ENCODE measurements around the gene NAGA.

DNA sequence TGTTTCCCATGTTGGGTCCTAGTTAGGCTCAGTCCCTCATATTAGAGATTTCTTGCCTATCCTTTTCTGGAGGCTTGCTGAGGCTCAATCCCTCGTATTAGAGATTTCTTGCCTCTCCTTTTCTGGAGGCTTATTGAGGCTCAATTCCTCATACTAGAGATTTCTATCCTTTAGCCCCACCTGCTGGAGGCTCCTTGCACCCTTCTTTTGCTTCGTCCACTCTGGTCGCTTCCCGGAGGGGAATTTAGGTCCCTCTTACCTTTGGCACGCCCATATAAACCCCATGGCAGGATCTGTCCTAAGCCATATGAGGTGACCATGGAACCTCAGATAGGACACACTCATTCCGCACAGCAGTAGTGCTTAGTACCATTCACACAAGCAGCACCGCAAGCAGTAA, 44.1 kb upstream of the NAGA start:
- TF ChIP-seq SIN3A (IDR thresholded peaks at IDR 0.05; ENCODE audit: borderline replicate concordance, insufficient read depth, low read length) (no peak), TAF1 (IDR thresholded peaks at IDR 0.05; ENCODE audit: borderline replicate concordance, insufficient read depth, low read length) (no peak), POLR2AphosphoS5 (IDR thresholded peaks at IDR 0.05; ENCODE audit: low read depth, low read length) (no peak), FOXP2 (optimal IDR thresholded peaks at IDR 0.05; ENCODE audit: borderline replicate concordance, extremely low read depth, extremely low read length, insufficient read depth) (no peak)
- TF ChIP-seq, protein P1, sequence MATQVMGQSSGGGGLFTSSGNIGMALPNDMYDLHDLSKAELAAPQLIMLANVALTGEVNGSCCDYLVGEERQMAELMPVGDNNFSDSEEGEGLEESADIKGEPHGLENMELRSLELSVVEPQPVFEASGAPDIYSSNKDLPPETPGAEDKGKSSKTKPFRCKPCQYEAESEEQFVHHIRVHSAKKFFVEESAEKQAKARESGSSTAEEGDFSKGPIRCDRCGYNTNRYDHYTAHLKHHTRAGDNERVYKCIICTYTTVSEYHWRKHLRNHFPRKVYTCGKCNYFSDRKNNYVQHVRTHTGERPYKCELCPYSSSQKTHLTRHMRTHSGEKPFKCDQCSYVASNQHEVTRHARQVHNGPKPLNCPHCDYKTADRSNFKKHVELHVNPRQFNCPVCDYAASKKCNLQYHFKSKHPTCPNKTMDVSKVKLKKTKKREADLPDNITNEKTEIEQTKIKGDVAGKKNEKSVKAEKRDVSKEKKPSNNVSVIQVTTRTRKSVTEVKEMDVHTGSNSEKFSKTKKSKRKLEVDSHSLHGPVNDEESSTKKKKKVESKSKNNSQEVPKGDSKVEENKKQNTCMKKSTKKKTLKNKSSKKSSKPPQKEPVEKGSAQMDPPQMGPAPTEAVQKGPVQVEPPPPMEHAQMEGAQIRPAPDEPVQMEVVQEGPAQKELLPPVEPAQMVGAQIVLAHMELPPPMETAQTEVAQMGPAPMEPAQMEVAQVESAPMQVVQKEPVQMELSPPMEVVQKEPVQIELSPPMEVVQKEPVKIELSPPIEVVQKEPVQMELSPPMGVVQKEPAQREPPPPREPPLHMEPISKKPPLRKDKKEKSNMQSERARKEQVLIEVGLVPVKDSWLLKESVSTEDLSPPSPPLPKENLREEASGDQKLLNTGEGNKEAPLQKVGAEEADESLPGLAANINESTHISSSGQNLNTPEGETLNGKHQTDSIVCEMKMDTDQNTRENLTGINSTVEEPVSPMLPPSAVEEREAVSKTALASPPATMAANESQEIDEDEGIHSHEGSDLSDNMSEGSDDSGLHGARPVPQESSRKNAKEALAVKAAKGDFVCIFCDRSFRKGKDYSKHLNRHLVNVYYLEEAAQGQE (IDR thresholded peaks at IDR 0.05; ENCODE audit: insufficient read depth in 1 of 2, low read depth in 2 of 2, low read length in 2 of 2), result no peak

Data from PFSK-1 (cell line).